CD4-positive, alpha-beta T cell treated with Interleukin-21 for 1 hour (primary cell): Measurements from ENCODE around the gene PAXIP1.

Source experiments
- DNase-seq: peaks from one replicate; pipeline ENCODE4 v3.0.0-alpha.2; 2020

PAXIP1 gene

DNA sequence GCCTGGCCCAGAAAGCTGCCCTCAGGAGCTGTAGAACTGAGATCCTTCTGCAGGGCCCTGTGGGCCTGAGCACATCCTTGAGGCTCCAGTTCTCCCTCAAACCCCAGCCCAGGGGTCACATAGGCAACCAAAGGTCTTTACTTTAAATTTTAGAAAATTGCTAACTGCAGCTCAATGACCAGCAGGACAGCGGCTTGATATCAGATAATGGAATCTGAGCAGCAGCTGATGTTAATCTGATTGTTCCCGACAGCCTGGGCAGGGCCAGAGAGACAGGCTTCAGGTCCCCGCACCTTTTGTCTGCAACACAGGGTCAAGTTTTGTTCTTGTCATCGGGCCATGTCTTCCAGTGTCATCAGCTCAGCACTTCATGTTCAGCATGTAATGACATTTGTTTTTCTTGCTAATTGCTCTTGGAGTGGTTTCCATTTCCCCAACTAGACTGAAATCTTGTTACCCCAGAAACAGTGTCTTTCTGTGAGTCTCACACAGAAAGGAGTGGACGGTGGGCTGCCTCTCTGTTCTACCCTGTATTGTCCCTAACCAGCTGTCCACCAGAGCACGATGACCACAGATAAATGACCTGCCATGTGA is 91.0 kb downstream of the PAXIP1 start:
- no peak for DNase-seq

DNA sequence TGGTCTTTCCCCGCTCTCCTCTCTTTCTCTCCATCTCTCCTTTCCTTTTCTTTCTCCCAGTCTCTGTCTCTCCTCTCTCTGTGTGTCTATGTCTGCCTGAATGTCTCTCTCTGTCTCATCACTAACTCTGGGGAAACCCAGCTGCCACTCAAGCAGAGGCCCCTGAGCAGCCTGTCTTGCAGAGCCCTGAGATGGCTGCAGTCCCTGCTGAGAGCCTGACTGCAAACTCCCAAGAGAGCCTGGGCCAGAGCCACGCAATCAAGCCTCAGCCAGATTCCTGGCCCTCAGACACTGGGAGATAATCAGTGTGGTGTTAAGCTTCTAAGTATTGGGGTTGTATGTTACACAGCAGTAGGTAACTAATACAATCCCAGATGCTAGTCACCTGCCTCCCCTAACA is 91.5 kb downstream of the PAXIP1 start:
- DNase-seq: no peak

- no peak for DNase-seq
Measured at GRCh38 chr7:154910977-154911376, 91.9 kb downstream of the PAXIP1 start.

DNA sequence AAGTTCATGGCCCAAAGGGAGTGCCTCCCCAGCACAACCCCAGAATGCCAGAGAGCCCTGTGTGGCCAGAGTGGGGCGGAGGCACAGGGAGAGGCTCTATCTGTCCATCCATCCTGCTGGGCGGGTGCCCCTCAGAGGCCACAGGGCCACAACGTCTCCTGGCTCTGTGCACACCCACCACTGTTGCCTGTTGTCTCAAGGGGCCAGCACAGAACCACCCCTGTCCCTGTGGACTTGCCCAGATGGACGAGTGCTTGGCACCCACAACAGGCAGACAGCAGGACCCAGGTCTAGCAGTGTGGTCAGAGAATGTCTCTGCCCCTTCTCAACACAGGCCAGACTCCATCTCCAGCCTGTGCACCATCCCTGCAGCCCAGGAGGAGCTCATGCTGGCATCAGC is 92.8 kb downstream of the PAXIP1 start:
- no peak for DNase-seq

DNA sequence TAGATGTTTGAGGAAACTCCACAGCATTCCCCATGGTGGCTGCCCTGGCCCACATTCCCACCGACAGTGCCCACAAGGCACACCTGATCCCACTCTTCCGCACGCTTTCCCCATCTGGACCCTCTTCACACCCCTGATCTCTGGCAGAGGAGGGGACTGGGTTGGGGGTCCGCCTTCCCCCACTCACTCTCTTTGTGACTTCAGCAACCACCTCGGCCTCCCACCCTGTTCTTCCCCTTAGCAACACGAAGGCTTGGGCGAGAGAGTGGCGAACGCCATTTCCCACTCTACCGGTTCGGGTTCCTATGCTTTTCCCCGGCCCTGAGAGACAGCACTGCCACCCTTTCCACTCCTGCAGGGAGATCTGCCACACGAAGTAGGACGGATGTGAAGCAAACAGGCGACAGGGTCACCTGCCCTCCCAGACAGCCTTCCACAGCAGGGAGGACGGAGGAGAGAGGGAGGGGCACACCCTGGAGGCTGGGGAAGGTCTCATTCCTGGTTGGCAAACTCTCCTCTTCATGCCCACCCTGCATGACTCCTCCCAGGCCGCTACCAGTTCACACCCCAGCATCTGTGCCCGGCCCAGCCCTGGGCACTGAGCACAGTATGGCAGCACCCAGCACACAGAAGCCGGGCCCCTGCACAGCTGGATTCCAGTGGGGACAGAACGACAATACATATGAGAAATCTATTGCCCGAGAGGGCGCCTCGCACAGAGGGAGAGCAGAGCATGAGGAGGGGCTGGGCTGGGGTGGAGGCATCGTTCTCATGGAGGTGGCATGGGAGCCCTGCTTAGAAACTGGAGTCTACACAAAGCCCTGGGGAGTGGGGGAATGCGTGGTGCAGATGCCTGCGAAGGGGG is 93.5 kb downstream of the PAXIP1 start:
- no peak for DNase-seq

GRCh38 chr7:154907651-154908620 is 95.0 kb downstream of the PAXIP1 start:
- DNase-seq: no peak

GRCh38 chr7:154906736-154907355 is 96.1 kb downstream of the PAXIP1 start:
- no peak for DNase-seq

DNA sequence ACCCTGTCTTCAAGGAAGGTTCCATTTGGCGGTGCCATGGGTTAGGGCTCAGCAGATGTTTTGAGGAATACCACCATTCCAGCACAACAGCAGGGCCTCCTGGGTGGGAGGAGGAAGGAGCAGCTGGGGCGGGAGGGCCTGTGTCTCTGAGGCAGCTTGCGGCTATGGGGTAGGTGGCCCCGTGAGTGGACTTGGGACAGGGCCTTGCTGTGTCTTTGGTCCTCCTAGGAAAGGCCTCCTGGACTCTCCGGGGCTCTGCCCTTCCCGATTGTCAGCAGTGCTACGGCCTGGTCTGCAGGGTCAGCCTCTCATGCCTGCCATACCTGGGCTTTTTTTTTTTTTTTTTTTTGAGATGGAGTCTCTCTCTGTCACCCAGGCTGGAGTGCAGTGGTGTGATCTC is 96.7 kb downstream of the PAXIP1 start:
- no peak for DNase-seq

GRCh38 chr7:154905615-154906014 is 97.3 kb downstream of the PAXIP1 start:
- DNase-seq: no peak

DNA sequence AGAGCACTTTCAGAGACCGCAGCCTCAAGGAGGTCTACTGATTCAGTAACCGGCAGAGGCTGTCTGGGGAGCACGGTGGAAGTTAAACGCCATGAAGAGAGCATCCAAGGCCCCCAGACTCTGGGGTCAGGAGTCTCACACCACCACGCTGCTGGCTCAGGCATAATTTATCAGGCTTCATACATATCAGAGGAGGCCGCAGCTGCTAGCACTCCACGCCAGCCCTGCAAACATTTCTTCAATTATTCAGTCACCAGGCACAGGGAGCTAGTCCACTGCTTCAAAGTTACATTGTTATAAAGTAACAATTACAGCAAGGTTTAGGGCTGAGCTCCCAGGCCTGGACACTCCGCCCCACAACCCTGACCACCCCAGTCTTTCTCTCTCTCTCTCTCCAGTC is 97.8 kb downstream of the PAXIP1 start:
- DNase-seq: no peak

DNA sequence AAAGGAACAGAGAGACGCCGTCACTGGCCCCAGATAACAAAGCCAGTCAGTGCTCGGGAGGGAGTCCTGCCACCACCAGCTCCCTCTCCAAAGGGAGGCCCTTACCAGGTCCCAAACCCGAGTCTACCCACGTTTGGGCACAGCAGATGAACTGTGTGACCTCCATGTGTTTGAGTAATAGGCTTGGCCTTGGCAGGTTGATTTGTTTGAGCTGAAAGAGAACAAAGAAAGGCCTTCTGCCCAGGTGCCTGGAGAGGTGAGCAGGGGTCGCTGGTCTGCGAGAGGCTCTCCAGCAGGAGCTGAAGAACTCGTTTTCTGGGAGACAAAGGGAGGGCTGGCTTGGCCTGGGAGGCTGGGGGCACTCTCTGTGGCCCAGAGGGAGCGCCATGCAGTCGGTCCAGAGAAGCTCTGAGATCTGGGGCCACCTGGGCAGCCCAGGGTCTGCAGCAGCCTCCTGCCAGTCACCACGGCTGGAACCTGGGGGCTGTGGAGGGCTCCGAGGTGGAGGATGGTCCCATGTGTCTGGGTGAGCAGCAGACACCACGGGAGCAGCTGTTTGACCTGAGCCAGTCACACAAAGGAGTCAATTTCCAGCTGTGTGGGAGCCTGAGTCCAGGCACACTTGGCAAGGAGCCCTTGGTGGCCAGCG is 99.7 kb downstream of the PAXIP1 start:
- DNase-seq: no peak

DNA sequence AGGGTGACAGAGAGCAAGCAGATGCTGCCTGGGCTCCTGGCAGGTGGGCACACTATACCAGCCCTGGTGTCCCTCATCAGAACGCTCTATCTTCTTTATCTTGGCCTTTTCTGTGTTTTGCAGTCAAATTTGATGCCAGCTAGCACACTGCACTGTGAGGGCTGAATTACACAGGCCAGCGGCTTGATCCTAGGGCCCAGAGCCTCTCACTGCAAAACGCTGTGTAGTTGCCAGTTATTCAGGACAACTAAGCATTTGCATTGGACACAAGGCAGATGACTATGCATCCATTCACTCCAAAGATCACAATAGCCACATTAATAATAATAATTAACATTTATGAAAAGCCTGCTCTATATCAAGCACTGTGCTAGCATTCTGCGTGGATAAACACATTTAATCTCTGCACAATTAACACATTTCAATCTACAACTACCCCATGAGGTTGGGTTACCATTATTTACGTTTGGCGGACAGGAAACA is 100.3 kb downstream of the PAXIP1 start:
- no peak for DNase-seq

DNA sequence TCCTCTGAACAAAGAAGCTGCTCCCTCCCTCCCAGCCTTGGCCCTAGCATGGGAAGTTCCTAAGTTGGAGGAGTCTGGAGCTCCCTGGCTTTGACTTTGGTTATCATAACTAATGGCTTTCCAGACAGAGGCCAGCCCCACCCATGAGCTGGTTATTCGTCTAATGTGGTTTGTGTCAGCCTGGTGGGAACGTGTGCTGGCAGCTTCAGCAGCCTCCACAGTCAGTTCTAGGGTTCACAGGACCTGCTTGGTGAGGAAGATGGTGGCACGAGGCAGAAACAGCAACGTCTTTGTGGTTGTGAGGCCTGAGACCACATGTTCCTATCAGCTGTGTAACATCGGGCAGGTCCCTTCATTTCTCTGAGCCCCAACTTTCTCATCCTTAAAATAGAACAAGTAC is 103.1 kb downstream of the PAXIP1 start:
- DNase-seq: no peak

- DNase-seq: no peak
Measured at GRCh38 chr7:154898973-154899855, 103.7 kb downstream of the PAXIP1 start.

- no peak for DNase-seq
Measured at GRCh38 chr7:154896076-154896475, 106.8 kb downstream of the PAXIP1 start.
